Neural progenitor cell (in vitro differentiated cells): Measurements from ENCODE around the gene EML5. TPM values are rescaled to one million over a fixed set of nuclear protein-coding genes. Genes with fewer than 3 reads are reported as not detected.
A peak's percentile ranks its signal among the peaks of the same experiment; 100 is the strongest.

Experiments
- DNase-seq: peaks from one replicate; pipeline ENCODE4 v3.0.0-alpha.2; 2016; ENCODE audit warnings: low spot score
- H2AFZ ChIP-seq: fragments of 200-600 bp; sonication (generic); replicated peaks from 2 replicates; pipeline ENCODE4 v1.6.1; 2016; ENCODE audit warnings: antibody characterized with exemption
- H3F3A ChIP-seq: fragments of 200-600 bp; sonication (generic); 2 replicates; pipeline ENCODE4 v1.6.1; 2016; ENCODE audit warnings: antibody characterized with exemption, low read depth
- H3K27ac ChIP-seq: fragments of 200-600 bp; sonication (generic); 2 replicates; pipeline ENCODE4 v1.5.1; 2016; ENCODE audit warnings: mild to moderate bottlenecking
- H3K27me3 ChIP-seq: fragments of 200-600 bp; sonication (generic); 2 replicates; pipeline ENCODE4 v1.6.1; 2016; ENCODE audit warnings: mild to moderate bottlenecking, moderate library complexity
- H3K36me3 ChIP-seq: fragments of 200-600 bp; sonication (generic); 2 replicates; pipeline ENCODE4 v1.5.1; 2016
- H3K4me1 ChIP-seq: fragments of 200-600 bp; sonication (generic); 2 replicates; pipeline ENCODE4 v1.6.1; 2016; ENCODE audit warnings: mixed run types
- H3K4me2 ChIP-seq: fragments of 200-600 bp; sonication (generic); 2 replicates; pipeline ENCODE4 v1.6.1; 2016
- H3K4me3 ChIP-seq: fragments of 200-600 bp; sonication (generic); 2 replicates; pipeline ENCODE4 v1.5.1; 2016
- H3K79me2 ChIP-seq: fragments of 200-600 bp; sonication (generic); 2 replicates; pipeline ENCODE4 v1.6.1; 2016; ENCODE audit warnings: low read depth
- H3K9ac ChIP-seq: fragments of 200-600 bp; sonication (generic); 2 replicates; pipeline ENCODE4 v1.6.1; 2016
- H3K9me3 ChIP-seq: fragments of 200-600 bp; sonication (generic); 2 replicates; pipeline ENCODE4 v1.5.1; 2016; ENCODE audit warnings: low read depth
- H4K20me1 ChIP-seq: fragments of 200-600 bp; sonication (generic); 2 replicates; pipeline ENCODE4 v1.6.1; 2016; ENCODE audit warnings: low read depth
- H3K27ac Mint-ChIP-seq: 3 replicates; pipeline ENCODE4 v1.8.0; 2021; ENCODE audit warnings: mixed read lengths
- H3K27me3 Mint-ChIP-seq: 2 replicates; pipeline ENCODE4 v1.8.0; 2022; ENCODE audit warnings: low read depth, mild to moderate bottlenecking, inconsistent platforms, moderate library complexity, mixed read lengths; ENCODE audit not compliant: insufficient read depth
- H3K36me3 Mint-ChIP-seq: 3 replicates; pipeline ENCODE4 v1.8.0; 2021; ENCODE audit warnings: mixed read lengths
- H3K4me1 Mint-ChIP-seq: 3 replicates; pipeline ENCODE4 v1.8.0; 2021; ENCODE audit warnings: mixed read lengths
- H3K4me3 Mint-ChIP-seq: 3 replicates; pipeline ENCODE4 v1.8.0; 2021; ENCODE audit warnings: mild to moderate bottlenecking, moderate library complexity, mixed read lengths
- H3K9me3 Mint-ChIP-seq: 3 replicates; pipeline ENCODE4 v1.8.0; 2020; ENCODE audit warnings: mixed read lengths
- EZH2 ChIP-seq: fragments of 200-600 bp; sonication (generic); IDR thresholded peaks from 2 replicates; pipeline ENCODE4 v1.6.1; 2017; ENCODE audit warnings: antibody characterized with exemption, mild to moderate bottlenecking, moderate library complexity
- EZH2phosphoT487 ChIP-seq: fragments of 200-600 bp; sonication (generic); IDR thresholded peaks from 2 replicates; pipeline ENCODE4 v1.6.1; 2017; ENCODE audit warnings: antibody characterized with exemption
- total RNA-seq: library from RNA; depleted of rRNA; stranded (reverse); fragments of >200 nt; gene quantifications from 2 replicates; pipeline ENCODE4 v1.2.3, GENCODE V29; 2015; ENCODE audit warnings: low replicate concordance
- TF ChIP-seq, protein P1 (sequence below): fragments of 200-600 bp; sonication (generic); IDR thresholded peaks from 2 replicates; pipeline ENCODE4 v1.5.1; 2017; ENCODE audit warnings: antibody characterized with exemption, mild to moderate bottlenecking

Gene EML5
- total RNA-seq, 1 donor from 2014 or later: 0.71 TPM

DNA sequence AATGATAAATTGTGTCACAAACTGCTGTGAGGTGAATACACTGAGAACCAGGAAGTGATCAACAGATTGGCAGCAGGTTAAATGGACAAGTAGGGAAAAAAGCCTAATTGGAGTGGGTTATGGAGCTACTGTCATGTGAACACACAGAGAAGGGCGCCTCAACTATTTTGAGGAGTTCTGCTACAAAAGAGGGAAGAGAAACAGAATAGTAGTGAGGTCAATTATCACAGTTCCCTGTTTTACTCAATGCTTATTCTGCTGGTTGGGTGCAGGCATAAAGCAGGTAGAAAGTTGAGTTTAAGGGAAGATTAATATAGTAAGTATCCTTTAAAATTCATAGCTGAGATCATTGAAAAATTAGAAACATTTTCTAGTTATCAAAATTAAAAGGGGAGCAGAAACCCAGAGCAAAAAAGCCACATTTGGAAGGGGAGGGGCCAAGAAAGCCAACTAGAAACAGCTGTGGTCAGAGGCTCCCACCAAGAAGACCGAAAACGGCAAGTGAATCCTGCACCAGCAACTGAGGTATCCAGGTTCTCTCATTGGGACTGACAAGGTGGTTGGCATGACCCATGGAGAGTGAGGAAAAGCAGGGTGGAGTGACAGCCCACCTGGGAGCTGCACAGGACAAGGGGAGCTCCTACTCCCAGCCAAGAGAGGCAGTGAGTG, 124.2 kb downstream of the EML5 start:
- no peaks in the 10 kb centered on the region for H3K27me3 Mint-ChIP-seq
- H3K9me3 Mint-ChIP-seq: peaks cover 8% of the 10 kb centered on the region
- H3K27me3 ChIP-seq: no peaks in the 10 kb centered on the region
- H3K4me2 ChIP-seq: no peak overlapping the region
- no peaks in the 10 kb centered on the region for H3K9me3 ChIP-seq
- no peaks in the 10 kb centered on the region for H3K79me2 ChIP-seq
- H4K20me1 ChIP-seq: no peaks in the 10 kb centered on the region
- H3K27ac ChIP-seq: no peak overlapping the region
- H3K4me1 Mint-ChIP-seq: no peaks in the 10 kb centered on the region
- H2AFZ ChIP-seq: no peak overlapping the region
- no peaks in the 10 kb centered on the region for H3F3A ChIP-seq
- no peak overlapping the region for H3K4me3 ChIP-seq
- H3K27ac Mint-ChIP-seq: no peak overlapping the region
- no peak overlapping the region for H3K4me3 Mint-ChIP-seq
- no peaks in the 10 kb centered on the region for H3K36me3 ChIP-seq
- no peaks in the 10 kb centered on the region for H3K4me1 ChIP-seq
- no peak overlapping the region for H3K9ac ChIP-seq
- no peaks in the 10 kb centered on the region for H3K36me3 Mint-ChIP-seq
- DNase-seq: no peak
- TF ChIP-seq EZH2: no peak
- TF ChIP-seq, protein P1, sequence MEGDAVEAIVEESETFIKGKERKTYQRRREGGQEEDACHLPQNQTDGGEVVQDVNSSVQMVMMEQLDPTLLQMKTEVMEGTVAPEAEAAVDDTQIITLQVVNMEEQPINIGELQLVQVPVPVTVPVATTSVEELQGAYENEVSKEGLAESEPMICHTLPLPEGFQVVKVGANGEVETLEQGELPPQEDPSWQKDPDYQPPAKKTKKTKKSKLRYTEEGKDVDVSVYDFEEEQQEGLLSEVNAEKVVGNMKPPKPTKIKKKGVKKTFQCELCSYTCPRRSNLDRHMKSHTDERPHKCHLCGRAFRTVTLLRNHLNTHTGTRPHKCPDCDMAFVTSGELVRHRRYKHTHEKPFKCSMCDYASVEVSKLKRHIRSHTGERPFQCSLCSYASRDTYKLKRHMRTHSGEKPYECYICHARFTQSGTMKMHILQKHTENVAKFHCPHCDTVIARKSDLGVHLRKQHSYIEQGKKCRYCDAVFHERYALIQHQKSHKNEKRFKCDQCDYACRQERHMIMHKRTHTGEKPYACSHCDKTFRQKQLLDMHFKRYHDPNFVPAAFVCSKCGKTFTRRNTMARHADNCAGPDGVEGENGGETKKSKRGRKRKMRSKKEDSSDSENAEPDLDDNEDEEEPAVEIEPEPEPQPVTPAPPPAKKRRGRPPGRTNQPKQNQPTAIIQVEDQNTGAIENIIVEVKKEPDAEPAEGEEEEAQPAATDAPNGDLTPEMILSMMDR: no peak
- TF ChIP-seq EZH2phosphoT487: no peak

DNA sequence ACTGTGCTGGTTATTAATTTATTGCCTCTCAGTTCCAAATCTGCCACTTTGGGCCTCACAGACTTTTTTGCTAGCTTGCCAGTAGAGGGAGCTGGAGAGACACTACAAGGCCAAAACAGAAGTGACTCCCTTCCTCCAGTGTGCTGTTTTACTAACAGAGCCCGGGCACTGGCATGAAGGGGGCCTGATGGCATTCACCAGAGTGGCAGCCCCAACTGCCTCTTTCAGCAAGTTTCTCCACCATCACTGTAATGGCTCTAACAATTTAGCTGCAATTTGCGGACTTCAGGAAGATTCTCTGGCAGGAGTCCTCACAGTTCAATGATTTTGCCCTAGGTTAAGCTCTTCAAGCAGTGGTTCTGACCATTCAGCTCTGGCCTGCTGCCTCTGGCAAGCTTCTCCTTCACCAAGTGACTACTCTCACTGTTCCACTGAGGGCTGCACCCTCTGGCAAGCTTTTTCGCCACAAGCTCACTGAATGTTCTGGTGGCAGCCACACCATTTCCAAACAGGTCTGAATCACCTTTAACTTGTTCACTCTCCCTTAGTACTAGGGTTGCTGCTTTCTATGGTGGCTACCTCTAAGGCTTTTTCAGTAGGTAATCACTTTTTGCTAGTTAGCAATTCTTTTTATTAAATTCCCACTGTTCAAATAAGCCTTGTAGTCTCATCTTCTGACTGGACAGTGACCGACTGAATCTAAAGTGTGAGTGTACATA, 125.0 kb downstream of the EML5 start:
- no peaks in the 10 kb centered on the region for H3K79me2 ChIP-seq
- no peaks in the 10 kb centered on the region for H3K9me3 ChIP-seq
- H2AFZ ChIP-seq: peak overlapping the region; percentile 30
- no peaks in the 10 kb centered on the region for H3K27me3 ChIP-seq
- DNase-seq: peak; percentile 82
- Mint-ChIP-seq H3K36me3 (no peaks in the 10 kb centered on the region), H3K27me3 (no peaks in the 10 kb centered on the region), H3K9me3 (peaks cover 8% of the 10 kb centered on the region), H3K4me3 (no peak overlapping the region), H3K4me1 (no peaks in the 10 kb centered on the region), H3K27ac (no peak overlapping the region)
- TF ChIP-seq, protein P1: peak; percentile 91
- no peak for TF ChIP-seq EZH2phosphoT487
- no peak overlapping the region for H3K4me2 ChIP-seq
- no peak overlapping the region for H3K27ac ChIP-seq
- H3K36me3 ChIP-seq: no peaks in the 10 kb centered on the region
- no peaks in the 10 kb centered on the region for H3K4me1 ChIP-seq
- no peak overlapping the region for H3K9ac ChIP-seq
- no peak overlapping the region for H3K4me3 ChIP-seq
- no peaks in the 10 kb centered on the region for H4K20me1 ChIP-seq
- H3F3A ChIP-seq: no peaks in the 10 kb centered on the region

DNA sequence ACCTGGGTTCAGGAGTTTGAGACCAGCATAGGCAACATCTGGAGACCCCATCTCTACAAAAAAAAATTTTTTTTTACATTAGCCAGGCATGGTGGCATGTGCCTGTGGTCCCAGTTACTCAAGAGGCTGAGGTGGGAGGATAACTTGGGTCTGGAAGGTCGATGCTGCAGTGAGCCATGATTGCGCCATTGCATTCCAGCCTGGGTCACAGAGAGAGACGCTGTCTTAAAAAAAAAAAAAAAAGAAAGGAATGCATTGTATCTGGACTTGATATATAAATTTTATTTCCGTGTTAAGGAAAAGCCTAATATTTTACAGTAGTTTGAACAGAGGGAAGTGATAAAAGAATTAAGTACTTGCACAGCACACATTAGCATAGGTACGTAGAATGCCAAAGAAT, 132.7 kb downstream of the EML5 start:
- Histone ChIP-seq H4K20me1 (no peaks in the 10 kb centered on the region), H3K79me2 (no peaks in the 10 kb centered on the region), H3K27ac (no peak overlapping the region), H3K4me3 (no peak overlapping the region), H2AFZ (no peak overlapping the region), H3K27me3 (no peaks in the 10 kb centered on the region), H3K4me1 (no peaks in the 10 kb centered on the region), H3K36me3 (no peaks in the 10 kb centered on the region), H3K4me2 (no peak overlapping the region), H3K9me3 (no peaks in the 10 kb centered on the region), H3F3A (no peaks in the 10 kb centered on the region), H3K9ac (no peak overlapping the region)
- Mint-ChIP-seq H3K36me3 (no peaks in the 10 kb centered on the region), H3K9me3 (peaks cover 6% of the 10 kb centered on the region), H3K4me1 (no peaks in the 10 kb centered on the region), H3K4me3 (no peak overlapping the region), H3K27me3 (peaks cover 2% of the 10 kb centered on the region), H3K27ac (no peak overlapping the region)
- DNase-seq: no peak
- TF ChIP-seq EZH2phosphoT487: no peak
- TF ChIP-seq, protein P1: no peak
- TF ChIP-seq EZH2: no peak
